Brain microvascular endothelial cell (primary cell): ENCODE measurements around the gene NUDT6.

Source experiments
- DNase-seq: peaks from one replicate; pipeline ENCODE4 v3.0.0-alpha.2; 2020
- H3K27ac ChIP-seq: fragments of 250-450 bp; sonication (Bioruptor Pico); 2 replicates; pipeline ENCODE4 v1.5.1; 2020; ENCODE audit warnings: mild to moderate bottlenecking, moderate library complexity
- H3K27me3 ChIP-seq: fragments of 250-450 bp; sonication (Bioruptor Pico); replicated peaks from 2 replicates; pipeline ENCODE4 v1.5.1; 2020; ENCODE audit warnings: mild to moderate bottlenecking
- H3K36me3 ChIP-seq: fragments of 250-450 bp; sonication (Bioruptor Pico); replicated peaks from 2 replicates; pipeline ENCODE4 v1.5.1; 2020; ENCODE audit warnings: mild to moderate bottlenecking
- H3K4me3 ChIP-seq: 2 replicates; pipeline ENCODE4 v1.5.1; 2011; ENCODE audit warnings: low read depth, mild to moderate bottlenecking, control low read depth, low read length, moderate library complexity
- CTCF ChIP-seq: IDR thresholded peaks from 2 replicates; pipeline ENCODE4 v1.5.1; 2011; ENCODE audit warnings: low read depth, mild to moderate bottlenecking, moderate library complexity, low read length, control low read depth, inconsistent platforms; ENCODE audit errors: missing control alignments
- in situ Hi-C: cut with HindIII; loops from 2 replicates; pipeline ENCODE4 v1.10.0; 2017; ENCODE audit warnings: low sequenced_read_pairs, low pct_ligation_motif_present

The NUDT6 gene

GRCh38 chr4:122960611-122961000, 38.2 kb upstream of the NUDT6 start:
- no peaks in the 10 kb centered on the region for H3K36me3 ChIP-seq
- no peaks in the 10 kb centered on the region for H3K27me3 ChIP-seq
- no peak for DNase-seq
- no peak overlapping the region for H3K4me3 ChIP-seq
- in situ Hi-C loops, result no loop called here
- TF ChIP-seq CTCF, result no peak
- no peak overlapping the region for H3K27ac ChIP-seq

GRCh38 chr4:122959981-122960610, 37.7 kb upstream of the NUDT6 start:
- Histone ChIP-seq H3K27ac (no peak overlapping the region), H3K36me3 (no peaks in the 10 kb centered on the region), H3K27me3 (no peaks in the 10 kb centered on the region), H3K4me3 (no peak overlapping the region)
- in situ Hi-C loops, result no loop called here
- TF ChIP-seq CTCF, result no peak
- DNase-seq, result no peak

- DNase-seq, result no peak
- no peak for TF ChIP-seq CTCF
- H3K27ac ChIP-seq, result no peak overlapping the region
- no peaks in the 10 kb centered on the region for H3K27me3 ChIP-seq
- no peak overlapping the region for H3K4me3 ChIP-seq
- in situ Hi-C loops, result no loop called here
- no peaks in the 10 kb centered on the region for H3K36me3 ChIP-seq
Observed at GRCh38 chr4:122959441-122959840, 37.0 kb upstream of the NUDT6 start.

GRCh38 chr4:122958505-122958904, 36.1 kb upstream of the NUDT6 start:
- TF ChIP-seq CTCF, result no peak
- H3K36me3 ChIP-seq, result no peaks in the 10 kb centered on the region
- no peak overlapping the region for H3K27ac ChIP-seq
- H3K27me3 ChIP-seq, result no peaks in the 10 kb centered on the region
- in situ Hi-C loops, result no loop called here
- DNase-seq, result no peak
- no peak overlapping the region for H3K4me3 ChIP-seq

- Histone ChIP-seq H3K27me3 (no peaks in the 10 kb centered on the region), H3K27ac (no peak overlapping the region), H3K4me3 (no peak overlapping the region), H3K36me3 (peaks cover 27% of the 10 kb centered on the region)
- no peak for TF ChIP-seq CTCF
- in situ Hi-C loops, result no loop called here
- DNase-seq, result no peak
Observed at GRCh38 chr4:122953924-122954323, 31.5 kb upstream of the NUDT6 start.

- no peak for DNase-seq
- Histone ChIP-seq H3K36me3 (peaks cover 27% of the 10 kb centered on the region), H3K27me3 (no peaks in the 10 kb centered on the region), H3K4me3 (no peak overlapping the region), H3K27ac (no peak overlapping the region)
- no peak for TF ChIP-seq CTCF
- in situ Hi-C loops, result no loop called here
Observed at GRCh38 chr4:122952028-122952427, 29.6 kb upstream of the NUDT6 start.
